Endodermal cell (in vitro differentiated cells): ENCODE results near the gene KIF6. TPM values are rescaled to one million over a fixed set of nuclear protein-coding genes. Genes with fewer than 3 reads are reported as not detected.

ENCODE experiments used
- DNase-seq: peaks from one replicate; pipeline ENCODE4 v3.0.0-alpha.2; 2017
- H3K27ac ChIP-seq: 2 replicates; pipeline ENCODE4 v1.5.1; 2013; ENCODE audit warnings: mild to moderate bottlenecking, low read depth, low read length, moderate library complexity
- H3K27me3 ChIP-seq: 2 replicates; pipeline ENCODE4 v1.6.1; 2013; ENCODE audit warnings: mild to moderate bottlenecking, low read length, moderate library complexity; ENCODE audit not compliant: insufficient read depth, control insufficient read depth, poor library complexity, severe bottlenecking
- H3K36me3 ChIP-seq: 2 replicates; pipeline ENCODE4 v1.7.0; 2013; ENCODE audit warnings: mild to moderate bottlenecking, low read length, moderate library complexity; ENCODE audit not compliant: control insufficient read depth, insufficient read depth
- H3K4me1 ChIP-seq: one replicate; pipeline ENCODE4 v1.7.0; 2013; ENCODE audit warnings: low read length; ENCODE audit not compliant: control insufficient read depth, insufficient read depth
- H3K4me3 ChIP-seq: 2 replicates; pipeline ENCODE4 v1.5.1; 2013; ENCODE audit warnings: mild to moderate bottlenecking, low read length, moderate library complexity
- H3K9ac ChIP-seq: 2 replicates; pipeline ENCODE4 v1.6.1; 2013; ENCODE audit warnings: mild to moderate bottlenecking, low read length, moderate library complexity; ENCODE audit not compliant: poor library complexity, severe bottlenecking; ENCODE audit errors: extremely low read depth
- H3K9me3 ChIP-seq: 2 replicates; pipeline ENCODE4 v1.6.1; 2013; ENCODE audit warnings: mild to moderate bottlenecking, low read length, moderate library complexity; ENCODE audit not compliant: control insufficient read depth
- H3K27ac Mint-ChIP-seq: 2 replicates; pipeline ENCODE4 v1.8.0; 2020; ENCODE audit warnings: mixed read lengths
- H3K27me3 Mint-ChIP-seq: 2 replicates; pipeline ENCODE4 v1.8.0; 2021; ENCODE audit warnings: mild to moderate bottlenecking, mixed read lengths; ENCODE audit not compliant: insufficient read depth
- H3K36me3 Mint-ChIP-seq: 2 replicates; pipeline ENCODE4 v1.8.0; 2020; ENCODE audit warnings: low read depth, mixed read lengths
- H3K4me1 Mint-ChIP-seq: 2 replicates; pipeline ENCODE4 v1.8.0; 2020; ENCODE audit warnings: mixed read lengths
- H3K4me3 Mint-ChIP-seq: 2 replicates; pipeline ENCODE4 v1.8.0; 2020; ENCODE audit warnings: mild to moderate bottlenecking, moderate library complexity, mixed read lengths
- H3K9me3 Mint-ChIP-seq: 2 replicates; pipeline ENCODE4 v1.8.0; 2020; ENCODE audit warnings: mild to moderate bottlenecking, mixed read lengths
- WGBS, 2 experiments: methylation state at CpG; one replicate each; pipeline versions ENCODE4 v1.1.5 to v1.1.7; 2013; ENCODE audit warnings: missing lambda C conversion rate in 2 of 2, mixed read lengths in 1 of 2; ENCODE audit not compliant: insufficient coverage in 1 of 2, insufficient read length in 1 of 2; 5-methylcytosine and 5-hydroxymethylcytosine counted together
- total RNA-seq, 2 donors: library from RNA; stranded (reverse); fragmentation: NEBNext Ultra II Directional in 1 of 2; extraction: Animal tissue kit (Norgen Biotek cat#: 25700) in 1 of 2; gene quantifications; 2 replicates in 1 of 2; 3 replicates in 1 of 2; pipeline ENCODE4 v1.2.1, GENCODE V29; 2021
- TF ChIP-seq, protein P1 (sequence below): fragments of 200-600 bp; sonication (generic); conservative IDR thresholded peaks from 2 replicates; pipeline ENCODE4 v1.5.0; 2021; ENCODE audit warnings: antibody characterized with exemption, mild to moderate bottlenecking

Gene KIF6
- total RNA-seq, 2 donors from 2014 or later = 0.62 to 1.1 TPM

DNA sequence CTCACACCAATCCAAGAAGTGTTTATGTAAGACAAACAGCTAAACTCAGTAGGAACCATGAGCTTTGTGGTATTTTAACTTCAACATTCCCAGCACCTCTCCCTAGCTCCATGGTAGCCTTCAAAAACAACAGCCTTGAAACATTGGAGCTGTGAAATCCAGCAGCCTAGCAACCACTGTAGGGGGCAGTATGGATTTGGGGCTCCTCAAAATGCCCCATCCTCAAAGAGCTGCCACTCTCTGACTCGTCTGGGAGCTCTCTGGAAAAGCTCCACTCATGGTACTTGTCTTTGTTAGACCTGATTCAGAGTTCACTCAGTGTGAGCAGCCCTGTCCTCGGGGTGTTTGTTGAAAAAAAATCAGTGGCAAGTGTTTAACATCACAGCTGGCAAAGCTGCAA is 82.9 kb downstream of the KIF6 start:
- WGBS, 2 experiments = 50 to 70% methylated on average over 1 to 2 of the region's 2 CpGs
- H3K9me3 ChIP-seq = no peaks in the 10 kb centered on the region
- H3K4me1 Mint-ChIP-seq = no peaks in the 10 kb centered on the region
- DNase-seq = peak; percentile 59
- H3K36me3 ChIP-seq = no peaks in the 10 kb centered on the region
- no peaks in the 10 kb centered on the region for H3K27me3 Mint-ChIP-seq
- no peak overlapping the region for H3K4me3 Mint-ChIP-seq
- TF ChIP-seq, protein P1, sequence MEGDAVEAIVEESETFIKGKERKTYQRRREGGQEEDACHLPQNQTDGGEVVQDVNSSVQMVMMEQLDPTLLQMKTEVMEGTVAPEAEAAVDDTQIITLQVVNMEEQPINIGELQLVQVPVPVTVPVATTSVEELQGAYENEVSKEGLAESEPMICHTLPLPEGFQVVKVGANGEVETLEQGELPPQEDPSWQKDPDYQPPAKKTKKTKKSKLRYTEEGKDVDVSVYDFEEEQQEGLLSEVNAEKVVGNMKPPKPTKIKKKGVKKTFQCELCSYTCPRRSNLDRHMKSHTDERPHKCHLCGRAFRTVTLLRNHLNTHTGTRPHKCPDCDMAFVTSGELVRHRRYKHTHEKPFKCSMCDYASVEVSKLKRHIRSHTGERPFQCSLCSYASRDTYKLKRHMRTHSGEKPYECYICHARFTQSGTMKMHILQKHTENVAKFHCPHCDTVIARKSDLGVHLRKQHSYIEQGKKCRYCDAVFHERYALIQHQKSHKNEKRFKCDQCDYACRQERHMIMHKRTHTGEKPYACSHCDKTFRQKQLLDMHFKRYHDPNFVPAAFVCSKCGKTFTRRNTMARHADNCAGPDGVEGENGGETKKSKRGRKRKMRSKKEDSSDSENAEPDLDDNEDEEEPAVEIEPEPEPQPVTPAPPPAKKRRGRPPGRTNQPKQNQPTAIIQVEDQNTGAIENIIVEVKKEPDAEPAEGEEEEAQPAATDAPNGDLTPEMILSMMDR = peak; percentile 55
- no peaks in the 10 kb centered on the region for H3K9me3 Mint-ChIP-seq
- no peaks in the 10 kb centered on the region for H3K36me3 Mint-ChIP-seq
- no peaks in the 10 kb centered on the region for H3K4me1 ChIP-seq
- H3K9ac ChIP-seq = no peak overlapping the region
- H3K27me3 ChIP-seq = no peaks in the 10 kb centered on the region
- H3K27ac Mint-ChIP-seq = no peak overlapping the region
- H3K27ac ChIP-seq = no peak overlapping the region
- H3K4me3 ChIP-seq = no peak overlapping the region

DNA sequence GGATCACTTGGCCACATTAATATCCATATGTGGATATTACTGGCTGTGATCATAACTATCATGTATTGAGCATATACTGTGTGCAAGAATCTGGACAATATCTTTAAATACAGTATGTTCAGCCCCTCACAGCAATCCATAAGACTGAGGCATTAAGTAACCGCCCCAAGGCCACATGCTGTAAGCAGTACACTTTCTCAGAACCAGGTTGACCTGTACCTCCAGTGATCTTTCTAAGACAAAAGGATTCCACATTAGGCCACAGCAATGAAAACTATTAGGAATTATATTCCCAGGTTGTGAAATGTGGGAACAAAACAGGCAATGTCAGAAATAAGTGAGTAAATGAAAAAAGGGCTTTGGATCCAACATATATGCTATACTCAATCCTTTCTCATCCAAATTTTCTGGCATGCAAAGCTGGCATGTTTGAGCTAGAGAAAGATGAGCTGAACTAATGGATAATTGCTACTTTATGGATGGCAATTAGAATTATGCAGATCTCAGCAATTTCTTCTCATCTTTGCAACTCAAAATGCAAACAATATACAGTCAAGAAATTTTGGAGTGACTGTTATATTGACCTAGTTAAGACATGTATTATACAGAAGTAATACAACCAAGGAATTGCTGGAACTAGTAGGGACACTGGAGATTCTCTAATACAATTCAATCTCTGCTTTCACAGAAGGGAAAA is 86.9 kb downstream of the KIF6 start:
- Mint-ChIP-seq H3K27ac (no peak overlapping the region), H3K36me3 (no peaks in the 10 kb centered on the region), H3K27me3 (no peaks in the 10 kb centered on the region), H3K4me1 (no peaks in the 10 kb centered on the region), H3K9me3 (no peaks in the 10 kb centered on the region), H3K4me3 (no peak overlapping the region)
- WGBS, 2 experiments = 97 to 100% methylated on average over 1 of the region's 1 CpG
- DNase-seq = no peak
- H3K4me1 ChIP-seq = no peaks in the 10 kb centered on the region
- no peaks in the 10 kb centered on the region for H3K36me3 ChIP-seq
- H3K4me3 ChIP-seq = no peak overlapping the region
- H3K27ac ChIP-seq = no peak overlapping the region
- TF ChIP-seq, protein P1 = no peak
- H3K9me3 ChIP-seq = no peaks in the 10 kb centered on the region
- no peaks in the 10 kb centered on the region for H3K27me3 ChIP-seq
- H3K9ac ChIP-seq = no peak overlapping the region

DNA sequence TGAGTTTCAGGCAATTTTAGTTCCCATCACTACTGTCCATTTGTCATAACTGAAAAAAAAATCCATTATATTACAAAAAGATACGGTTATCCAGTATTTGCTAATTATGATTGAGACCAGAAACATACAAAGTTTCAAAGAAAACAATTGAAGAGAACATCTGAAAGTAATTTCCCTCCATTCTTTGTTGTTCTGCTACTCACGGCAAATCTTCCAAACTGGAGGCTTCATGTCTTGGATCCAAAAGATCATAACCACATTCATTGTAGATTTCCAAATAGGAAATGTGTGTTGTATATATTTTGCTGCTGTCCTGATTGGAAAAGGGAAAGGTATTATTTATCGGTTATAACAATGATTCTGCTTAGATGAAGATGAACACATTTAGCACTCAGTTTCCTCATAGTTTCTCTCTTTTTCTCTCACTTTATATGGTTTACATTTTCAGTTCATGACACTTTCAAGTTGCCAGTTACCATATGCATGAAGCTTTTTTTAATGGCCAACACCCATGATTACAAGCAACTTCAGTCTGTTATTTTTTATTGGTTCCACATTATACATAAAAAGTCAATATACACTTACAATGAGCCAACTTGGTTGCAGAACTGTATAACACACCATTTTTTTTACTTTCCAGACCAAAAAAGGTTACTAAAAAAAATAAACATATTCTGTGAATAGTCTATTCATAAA is 90.4 kb downstream of the KIF6 start:
- 80 to 87% methylated on average over 1 to 3 of the region's 3 CpGs for WGBS, 2 experiments
- H3K36me3 Mint-ChIP-seq = no peaks in the 10 kb centered on the region

More for the DNA sequence above, 90.4 kb downstream of the KIF6 start:
- Mint-ChIP-seq H3K27me3 (no peaks in the 10 kb centered on the region), H3K9me3 (no peaks in the 10 kb centered on the region), H3K27ac (no peak overlapping the region), H3K4me1 (no peaks in the 10 kb centered on the region), H3K4me3 (no peak overlapping the region)
- H3K4me1 ChIP-seq = no peaks in the 10 kb centered on the region
- no peaks in the 10 kb centered on the region for H3K36me3 ChIP-seq
- no peak for DNase-seq
- no peak overlapping the region for H3K27ac ChIP-seq
- no peaks in the 10 kb centered on the region for H3K27me3 ChIP-seq
- H3K9ac ChIP-seq = no peak overlapping the region
- TF ChIP-seq, protein P1 = no peak
- H3K4me3 ChIP-seq = no peak overlapping the region
- H3K9me3 ChIP-seq = no peaks in the 10 kb centered on the region
